Mesenchymal stem cell (in vitro differentiated cells and primary cell): ENCODE measurements around the gene MDM4.
A peak's percentile ranks its signal among the peaks of the same experiment; 100 is the strongest.

Source experiments
- DNase-seq: peaks from one replicate; pipeline ENCODE4 v3.0.0-alpha.2; 2013
- H2AFZ ChIP-seq: one replicate; pipeline ENCODE4 v1.6.1; 2013; ENCODE audit warnings: low read depth, mild to moderate bottlenecking, control low read depth, inconsistent platforms, low read length, moderate library complexity
- H2AK5ac ChIP-seq: 2 replicates; pipeline ENCODE4 v1.6.1; 2013; ENCODE audit warnings: low read length, moderate library complexity, mild to moderate bottlenecking, inconsistent platforms; ENCODE audit not compliant: severe bottlenecking
- H2BK120ac ChIP-seq: one replicate; pipeline ENCODE4 v1.6.1; 2013; ENCODE audit warnings: low read depth, mild to moderate bottlenecking, inconsistent platforms, low read length, moderate library complexity
- H2BK12ac ChIP-seq, 2 experiments: one replicate each; pipeline ENCODE4 v1.6.1; 2013; ENCODE audit warnings: inconsistent platforms in 2 of 2, low read length in 2 of 2, mild to moderate bottlenecking in 2 of 2, moderate library complexity in 2 of 2, control low read depth in 1 of 2
- H2BK15ac ChIP-seq: one replicate; pipeline ENCODE4 v1.6.1; 2013; ENCODE audit warnings: mild to moderate bottlenecking, low read depth, inconsistent platforms; ENCODE audit not compliant: poor library complexity, severe bottlenecking
- H2BK5ac ChIP-seq: 2 replicates; pipeline ENCODE4 v1.6.1; 2013; ENCODE audit warnings: low read depth, mild to moderate bottlenecking, low read length, control low read depth, inconsistent platforms; ENCODE audit not compliant: poor library complexity, severe bottlenecking
- H3K14ac ChIP-seq, 2 experiments: one replicate each; pipeline ENCODE4 v1.6.1; 2013; ENCODE audit warnings: inconsistent platforms in 2 of 2, low read length in 2 of 2, control low read depth in 1 of 2, mild to moderate bottlenecking in 1 of 2, moderate library complexity in 1 of 2
- H3K18ac ChIP-seq, 2 experiments: one replicate each; pipeline ENCODE4 v1.6.1; 2013; ENCODE audit warnings: inconsistent platforms in 2 of 2, low read length in 2 of 2, control low read depth in 1 of 2, low read depth in 1 of 2, mild to moderate bottlenecking in 1 of 2
- H3K23ac ChIP-seq, 2 experiments: one replicate each; pipeline ENCODE4 v1.6.1; 2013; ENCODE audit warnings: inconsistent platforms in 2 of 2, low read length in 2 of 2, mild to moderate bottlenecking in 2 of 2, moderate library complexity in 2 of 2, control low read depth in 1 of 2
- H3K27ac ChIP-seq: 2 replicates; pipeline ENCODE4 v1.5.1; 2013; ENCODE audit warnings: mild to moderate bottlenecking, moderate library complexity, low read length, control low read depth, inconsistent platforms; ENCODE audit not compliant: poor library complexity, severe bottlenecking
- H3K27me3 ChIP-seq, 2 experiments: 2 replicates each; pipeline versions ENCODE4 v1.6.1 to v1.7.0; 2013; ENCODE audit warnings: low read length in 2 of 2, mild to moderate bottlenecking in 2 of 2, moderate library complexity in 2 of 2, control low read depth in 1 of 2, inconsistent platforms in 1 of 2; ENCODE audit not compliant: control insufficient read depth in 1 of 2, insufficient read depth in 1 of 2
- H3K36me3 ChIP-seq, 2 experiments: 2 replicates each; pipeline versions ENCODE4 v1.6.1 to v1.7.0; 2013; ENCODE audit warnings: low read length in 2 of 2, control low read depth in 1 of 2, inconsistent platforms in 1 of 2, low read depth in 1 of 2, mild to moderate bottlenecking in 1 of 2; ENCODE audit not compliant: insufficient read depth in 2 of 2, control insufficient read depth in 1 of 2
- H3K4ac ChIP-seq, 2 experiments: one replicate each; pipeline ENCODE4 v1.6.1; 2013; ENCODE audit warnings: inconsistent platforms in 2 of 2, low read length in 2 of 2, mild to moderate bottlenecking in 2 of 2, moderate library complexity in 2 of 2, control low read depth in 1 of 2, low read depth in 1 of 2
- H3K4me1 ChIP-seq: 2 replicates; pipeline ENCODE4 v1.6.1; 2013; ENCODE audit warnings: low read depth, low read length, control low read depth; ENCODE audit not compliant: control insufficient read depth, insufficient read depth
- H3K4me2 ChIP-seq: 2 replicates; pipeline ENCODE4 v1.6.1; 2013; ENCODE audit warnings: low read length, mild to moderate bottlenecking, inconsistent platforms; ENCODE audit not compliant: poor library complexity, severe bottlenecking
- H3K4me3 ChIP-seq, 2 experiments: 2 replicates each; pipeline versions ENCODE4 v1.5.1 to v1.7.0; 2013; ENCODE audit warnings: low read length in 2 of 2, mild to moderate bottlenecking in 2 of 2, control low read depth in 1 of 2, low read depth in 1 of 2; ENCODE audit not compliant: insufficient read depth in 1 of 2
- H3K79me1 ChIP-seq: replicated peaks from 2 replicates; pipeline ENCODE4 v1.6.1; 2013; ENCODE audit warnings: mild to moderate bottlenecking, control low read depth, low read length, inconsistent platforms; ENCODE audit not compliant: poor library complexity, severe bottlenecking
- H3K9ac ChIP-seq: 2 replicates; pipeline ENCODE4 v1.7.0; 2013; ENCODE audit warnings: mild to moderate bottlenecking, low read length, moderate library complexity
- H3K9me3 ChIP-seq: 2 replicates; pipeline ENCODE4 v1.7.0; 2013; ENCODE audit warnings: mild to moderate bottlenecking, low read length; ENCODE audit not compliant: control insufficient read depth
- H4K8ac ChIP-seq: one replicate; pipeline ENCODE4 v1.6.1; 2013; ENCODE audit warnings: inconsistent platforms, mild to moderate bottlenecking, low read length, moderate library complexity
- H4K91ac ChIP-seq: one replicate; pipeline ENCODE4 v1.6.1; 2013; ENCODE audit warnings: mild to moderate bottlenecking, low read length, inconsistent platforms
- WGBS: methylation state at CpG from one replicate; pipeline ENCODE4 v1.1.7; 2013; ENCODE audit warnings: mixed read lengths; 5-methylcytosine and 5-hydroxymethylcytosine counted together

Gene MDM4

DNA sequence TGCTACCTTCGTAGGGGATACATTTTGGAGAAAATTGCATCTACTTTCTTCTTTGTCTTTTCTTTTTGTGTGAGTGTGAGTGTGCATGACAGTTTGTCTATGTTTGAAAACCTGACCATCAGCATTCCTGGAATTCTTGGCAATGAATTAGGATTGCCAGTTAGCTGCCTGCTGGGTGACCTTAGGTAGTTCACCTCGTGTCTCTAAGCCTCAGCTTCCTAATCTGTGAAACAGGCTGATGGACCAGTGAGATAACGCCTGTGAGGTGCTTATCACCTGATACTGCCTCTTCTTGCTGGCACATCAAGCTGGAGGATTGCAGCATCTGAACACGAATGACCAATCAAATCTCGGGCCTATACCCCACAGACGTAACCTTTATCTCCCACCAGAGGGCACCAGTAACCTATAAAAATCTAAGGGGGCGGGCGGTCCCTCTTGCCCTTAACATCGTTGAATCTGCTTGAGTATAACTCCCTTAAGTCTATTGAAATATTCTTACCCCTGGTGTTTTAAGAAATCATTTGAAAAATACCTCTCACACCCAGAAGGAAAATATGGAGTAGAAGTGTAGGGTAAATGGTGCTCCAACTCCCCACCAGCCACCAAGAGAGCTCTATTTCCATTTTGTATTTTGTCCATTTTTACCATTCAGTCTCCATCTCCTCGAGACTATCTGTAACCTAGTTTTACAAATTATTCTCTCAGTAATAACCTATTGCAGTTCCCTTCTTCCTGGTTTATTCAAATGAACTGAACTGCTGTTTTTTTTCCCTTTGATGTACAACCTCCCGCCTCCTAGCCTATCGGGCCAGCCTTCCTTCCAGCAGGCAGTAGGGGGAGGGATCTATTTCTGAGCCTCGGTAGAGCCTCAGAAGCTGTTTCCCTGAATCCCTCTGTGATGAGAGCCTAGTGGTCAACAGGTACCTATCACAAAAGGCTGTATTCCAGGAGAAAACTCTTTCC, 49.7 kb downstream of the MDM4 start:
- Histone ChIP-seq H2AK5ac (no peak overlapping the region), H3K27ac (no peak overlapping the region), H3K27me3 (no peaks in the 10 kb centered on the region), H4K8ac (no peak overlapping the region), H3K4me3 (no peak overlapping the region), H3K4me2 (no peak overlapping the region), H3K36me3 (peaks cover 11 to 12% of the 10 kb centered on the region in 2 experiments), H3K14ac (no peak overlapping the region), H3K9me3 (no peaks in the 10 kb centered on the region), H2AFZ (no peak overlapping the region), H3K4me1 (no peaks in the 10 kb centered on the region), H3K23ac (no peak overlapping the region), H2BK15ac (no peak overlapping the region), H3K9ac (no peak overlapping the region), H3K79me1 (peaks cover 1% of the 10 kb centered on the region), H3K18ac (no peak overlapping the region), H4K91ac (no peak overlapping the region), H2BK5ac (no peak overlapping the region), H2BK120ac (no peak overlapping the region), H3K4ac (no peak overlapping the region), H2BK12ac (no peak overlapping the region)
- WGBS, result 22% methylated on average over 10 of the region's 13 CpGs
- DNase-seq, result peak; percentile 80

DNA sequence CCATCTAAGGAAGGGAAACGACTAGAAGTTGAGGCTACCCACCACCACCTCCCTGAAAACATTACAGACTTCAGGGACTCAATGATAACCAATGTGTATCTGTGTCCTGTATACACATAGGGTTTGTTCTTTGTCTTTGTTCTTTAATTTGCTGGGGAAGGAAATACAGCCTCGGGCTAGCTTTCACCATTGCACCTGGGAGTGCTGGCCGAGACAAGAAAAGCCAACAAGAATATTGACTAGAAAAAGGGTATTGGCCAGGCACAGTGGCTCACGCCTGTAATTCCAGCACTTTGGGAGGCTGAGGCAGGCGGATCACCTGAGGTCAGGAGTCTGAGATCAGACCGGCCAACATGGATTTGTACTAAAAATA, 50.4 kb downstream of the MDM4 start:
- H3K14ac ChIP-seq, result no peak overlapping the region
- H2BK12ac ChIP-seq, result no peak overlapping the region
- no peaks in the 10 kb centered on the region for H3K9me3 ChIP-seq
- DNase-seq, result no peak
- no peak overlapping the region for H3K23ac ChIP-seq
- peaks cover 1% of the 10 kb centered on the region for H3K79me1 ChIP-seq
- H3K27ac ChIP-seq, result no peak overlapping the region
- no peaks in the 10 kb centered on the region for H3K27me3 ChIP-seq
- H2BK120ac ChIP-seq, result no peak overlapping the region
- H3K18ac ChIP-seq, result no peak overlapping the region
- no peak overlapping the region for H2BK5ac ChIP-seq
- peaks cover 11 to 12% of the 10 kb centered on the region in 2 experiments for H3K36me3 ChIP-seq
- no peak overlapping the region for H2AFZ ChIP-seq
- no peak overlapping the region for H3K9ac ChIP-seq
- no peak overlapping the region for H2BK15ac ChIP-seq
- H3K4me2 ChIP-seq, result no peak overlapping the region
- no peak overlapping the region for H3K4me3 ChIP-seq
- 75% methylated on average over 6 of the region's 6 CpGs for WGBS
- H4K8ac ChIP-seq, result no peak overlapping the region
- no peak overlapping the region for H4K91ac ChIP-seq
- no peak overlapping the region for H3K4ac ChIP-seq
- no peaks in the 10 kb centered on the region for H3K4me1 ChIP-seq
- H2AK5ac ChIP-seq, result no peak overlapping the region

DNA sequence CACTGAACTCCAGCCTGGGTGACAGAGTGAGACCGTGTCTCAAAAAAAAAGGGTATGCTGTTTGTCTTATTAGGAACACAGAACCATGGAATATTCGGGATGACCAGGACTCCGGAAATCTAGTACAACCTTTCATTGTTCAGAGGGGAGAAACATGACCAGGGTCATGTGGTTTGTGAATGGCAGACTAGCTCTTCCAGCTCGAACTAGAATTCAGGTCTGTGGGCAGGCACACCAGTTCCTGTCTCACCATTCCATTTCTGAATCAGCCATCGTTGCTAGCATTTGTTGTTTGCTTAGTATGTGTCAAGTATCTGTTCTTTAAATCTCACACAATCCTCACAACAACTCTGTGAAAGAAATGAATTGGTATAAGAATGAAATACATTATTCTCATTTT, 50.9 kb downstream of the MDM4 start:
- Histone ChIP-seq H3K9ac (no peak overlapping the region), H4K8ac (no peak overlapping the region), H4K91ac (no peak overlapping the region), H3K79me1 (no peaks in the 10 kb centered on the region), H3K4me1 (no peaks in the 10 kb centered on the region), H3K18ac (no peak overlapping the region), H2BK12ac (no peak overlapping the region), H2AK5ac (no peak overlapping the region), H3K14ac (no peak overlapping the region), H2BK5ac (no peak overlapping the region), H3K27me3 (no peaks in the 10 kb centered on the region), H3K4ac (no peak overlapping the region), H2AFZ (no peak overlapping the region), H3K4me2 (no peak overlapping the region), H3K9me3 (no peaks in the 10 kb centered on the region), H2BK15ac (no peak overlapping the region), H3K4me3 (no peak overlapping the region), H2BK120ac (no peak overlapping the region), H3K36me3 (peaks cover 10 to 12% of the 10 kb centered on the region in 2 experiments), H3K23ac (no peak overlapping the region), H3K27ac (no peak overlapping the region)
- WGBS, result 94% methylated on average over 4 of the region's 5 CpGs
- DNase-seq, result no peak

DNA sequence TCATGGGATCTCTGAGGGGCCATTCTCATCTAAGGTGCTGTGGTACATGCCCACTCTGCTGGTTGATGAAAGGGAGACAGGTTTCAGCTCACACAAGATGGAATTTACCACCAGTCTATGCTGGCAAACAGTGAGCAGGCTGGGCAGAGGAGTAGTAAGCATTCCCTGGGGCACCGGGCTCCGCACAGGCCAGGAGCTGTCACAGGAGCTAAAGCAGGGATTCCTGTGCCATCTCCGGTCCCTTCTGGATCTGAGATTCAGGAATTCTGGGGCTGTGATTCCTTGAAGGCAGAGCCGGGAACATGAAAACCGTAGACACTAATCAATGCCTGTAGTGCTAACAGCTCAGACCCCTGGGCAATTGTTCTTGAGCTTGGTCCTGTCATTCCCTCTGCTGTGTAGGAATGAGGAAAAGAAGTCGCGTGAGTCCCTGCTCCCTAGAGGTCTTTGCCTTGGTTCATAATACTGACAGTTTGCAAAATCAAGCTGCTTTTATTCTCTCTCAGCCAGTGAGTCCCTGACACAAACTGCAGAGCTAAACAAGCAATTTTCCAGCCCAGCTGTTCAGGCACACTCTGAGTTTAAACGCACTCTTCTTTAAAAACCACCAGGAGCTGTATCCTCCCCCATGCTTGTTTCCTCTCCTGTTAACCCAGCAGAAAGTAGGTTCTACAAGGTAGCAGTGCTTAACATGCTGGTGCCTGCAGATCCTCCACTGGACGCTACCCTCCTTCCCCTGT, 52.5 kb downstream of the MDM4 start:
- Histone ChIP-seq H2BK5ac (no peak overlapping the region), H4K8ac (no peak overlapping the region), H2BK15ac (no peak overlapping the region), H3K4me3 (no peak overlapping the region), H3K23ac (no peak overlapping the region), H3K18ac (no peak overlapping the region), H3K4me1 (peaks cover 6% of the 10 kb centered on the region), H2AFZ (no peak overlapping the region), H3K4ac (no peak overlapping the region), H3K9ac (no peak overlapping the region), H3K4me2 (no peak overlapping the region), H2BK120ac (no peak overlapping the region), H2BK12ac (no peak overlapping the region), H3K14ac (no peak overlapping the region), H3K36me3 (peaks cover 3 to 5% of the 10 kb centered on the region in 2 experiments), H4K91ac (no peak overlapping the region), H2AK5ac (no peak overlapping the region), H3K27ac (no peak overlapping the region), H3K27me3 (no peaks in the 10 kb centered on the region), H3K9me3 (no peaks in the 10 kb centered on the region), H3K79me1 (no peaks in the 10 kb centered on the region)
- 80% methylated on average over 9 of the region's 9 CpGs for WGBS
- no peak for DNase-seq
